ENCODE data around the gene PON2.

- TF ChIP-seq POLR2AphosphoS5 (IDR thresholded peaks at IDR 0.05) (no peak), CTCF (IDR thresholded peaks at IDR 0.05; ENCODE audit: poor library complexity, severe bottlenecking) (no peak), EZH2 (IDR thresholded peaks at IDR 0.05; ENCODE audit: borderline replicate concordance, insufficient read depth, low read length, poor library complexity, severe bottlenecking) (no peak), TAF1 (IDR thresholded peaks at IDR 0.05; ENCODE audit: low read depth) (no peak), EP300 (conservative IDR thresholded peaks at IDR 0.05; ENCODE audit: poor library complexity, severe bottlenecking) (no peak), REST (IDR thresholded peaks at IDR 0.05; ENCODE audit: borderline replicate concordance) (no peak), RAD21 (conservative IDR thresholded peaks at IDR 0.05) (no peak), MXI1 (conservative IDR thresholded peaks at IDR 0.05; ENCODE audit: poor library complexity, severe bottlenecking) (no peak)
These were observed 12.9 kb downstream of the PON2 start for GRCh38 chr7:95421847-95422444.
